Body of pancreas (tissue), 4 donors: ENCODE results near the gene DAPK1. TPM values are rescaled to one million over a fixed set of nuclear protein-coding genes. Genes with fewer than 3 reads are reported as not detected.

Experiments
- ATAC-seq: fragments of 150-250 bp; one replicate; pipeline ENCODE4 v1.9.1; 2016
- DNase-seq, 4 donors: peaks; one replicate each; pipeline ENCODE4 v3.0.0-alpha.2; 2019
- H3K27ac ChIP-seq, 4 donors: fragments of 200-600 bp; sonication (generic); 1 replicate in 3 of 4; 2 replicates in 1 of 4; pipeline versions ENCODE4 v1.5.1 to v1.6.1; 2016 to 2019; ENCODE audit warnings: mild to moderate bottlenecking in 1 of 4, mixed read lengths in 1 of 4, moderate library complexity in 1 of 4
- H3K27me3 ChIP-seq, 2 donors: fragments of 200-600 bp; sonication (generic); one replicate each; pipeline ENCODE4 v1.6.0; 2016; ENCODE audit warnings: mild to moderate bottlenecking in 1 of 2
- H3K36me3 ChIP-seq, 2 donors: fragments of 200-600 bp; sonication (generic); replicated peaks in 1 of 2; 2 replicates each; pipeline ENCODE4 v1.5.1; 2016; ENCODE audit warnings: low read depth in 2 of 2; ENCODE audit not compliant: insufficient read depth in 1 of 2
- H3K4me1 ChIP-seq: fragments of 200-600 bp; sonication (generic); one replicate; pipeline ENCODE4 v1.6.0; 2016
- H3K4me3 ChIP-seq, 2 donors: fragments of 200-600 bp; sonication (generic); 1 replicate in 1 of 2; 2 replicates in 1 of 2; pipeline ENCODE4 v1.5.1; 2016 to 2019
- H3K9me3 ChIP-seq, 3 donors: fragments of 200-600 bp; sonication (generic); 1 replicate in 2 of 3; 2 replicates in 1 of 3; pipeline ENCODE4 v1.5.1; 2016
- CTCF ChIP-seq, 7 experiments: fragments of 450-650 bp in 4 of 7; fragments of 200-600 bp in 3 of 7; sonication (generic) in 3 of 7; IDR thresholded peaks; one replicate each; pipeline ENCODE4 v1.5.1; 2016 to 2019; ENCODE audit warnings: antibody characterized with exemption in 7 of 7
- POLR2A ChIP-seq, 3 donors: fragments of 450-650 bp; IDR thresholded peaks; one replicate each; pipeline ENCODE4 v1.6.1; 2016; ENCODE audit warnings: antibody characterized with exemption in 3 of 3, mild to moderate bottlenecking in 2 of 3
- WGBS, 2 donors: methylation state at CpG; one replicate each; pipeline ENCODE4 v1.1.5; 2017; 5-methylcytosine and 5-hydroxymethylcytosine counted together
- intact Hi-C: fragments of 100-400 bp; cut with DNase I; formaldehyde crosslinking; loops from one replicate; pipeline ENCODE4 v1.15.1; 2023
- total RNA-seq, 2 donors: library from RNA; depleted of rRNA; stranded (reverse); fragments of >200 nt; gene quantifications; one replicate each; pipeline ENCODE4 v1.1.0, GENCODE V29; 2016

The DAPK1 gene
- total RNA-seq, 2 donors from 2014 or later = 79.6 to 152 TPM

- peak in 2 of 4 donors; percentile 29 to 48 for DNase-seq
- TF ChIP-seq POLR2A (IDR thresholded peaks at IDR 0.05) (no peak), CTCF (IDR thresholded peaks at IDR 0.05) (no peak)
- H3K36me3 ChIP-seq = peaks cover 0 to 2% of the 10 kb centered on the region in 2 donors
- intact Hi-C loops = no loop called here
- WGBS, 2 donors = 8 to 13% methylated on average over 5 of the region's 5 CpGs
- ATAC-seq = peak; percentile 34
- no peaks in the 10 kb centered on the region for H3K9me3 ChIP-seq
- no peaks in the 10 kb centered on the region for H3K27me3 ChIP-seq
- peaks cover 85% of the 10 kb centered on the region for H3K4me1 ChIP-seq
- peak overlapping the region; percentile 70 to 88 (median 82) for H3K27ac ChIP-seq
- H3K4me3 ChIP-seq = no peak overlapping the region
Measured at GRCh38 chr9:87569518-87569917, 71.9 kb downstream of the DAPK1 start.

- H3K4me1 ChIP-seq = peaks cover 85% of the 10 kb centered on the region
- H3K36me3 ChIP-seq = peaks cover 0 to 2% of the 10 kb centered on the region in 2 donors
- peak; percentile 91 for ATAC-seq
- H3K27me3 ChIP-seq = no peaks in the 10 kb centered on the region
- H3K27ac ChIP-seq = peak overlapping the region; percentile 70 to 88 (median 82)
- no peak overlapping the region for H3K4me3 ChIP-seq
- TF ChIP-seq POLR2A (IDR thresholded peaks at IDR 0.05) (no peak), CTCF (IDR thresholded peaks at IDR 0.05) (no peak)
- H3K9me3 ChIP-seq = no peaks in the 10 kb centered on the region
- intact Hi-C loops = no loop called here
- DNase-seq = no peak
- 10 to 13% methylated on average over 3 of the region's 3 CpGs for WGBS, 2 donors
Measured at GRCh38 chr9:87570000-87570908, 72.6 kb downstream of the DAPK1 start.

GRCh38 chr9:87572719-87573118 lies 75.1 kb downstream of the DAPK1 start:
- DNase-seq (no peak), ATAC-seq (no peak)
- intact Hi-C loops = no loop called here
- Histone ChIP-seq H3K4me1 (peaks cover 69% of the 10 kb centered on the region), H3K27ac (peak overlapping the region; percentile 62 to 88 (median 82)), H3K27me3 (no peaks in the 10 kb centered on the region), H3K4me3 (no peak overlapping the region), H3K36me3 (peaks cover 0 to 2% of the 10 kb centered on the region in 2 donors), H3K9me3 (no peaks in the 10 kb centered on the region)
- TF ChIP-seq POLR2A (IDR thresholded peaks at IDR 0.05) (no peak), CTCF (IDR thresholded peaks at IDR 0.05) (no peak)
- WGBS, 2 donors = 90% methylated on average over 6 of the region's 6 CpGs

- WGBS, 2 donors = 95% methylated on average over 1 of the region's 1 CpG
- Histone ChIP-seq H3K27ac (peak overlapping the region in 3 of 4 donors; percentile 81 to 88 (median 84)), H3K36me3 (peaks cover 0 to 2% of the 10 kb centered on the region in 2 donors), H3K27me3 (no peaks in the 10 kb centered on the region), H3K4me1 (peaks cover 65% of the 10 kb centered on the region), H3K4me3 (no peak overlapping the region), H3K9me3 (no peaks in the 10 kb centered on the region)
- no peak for TF ChIP-seq CTCF (IDR thresholded peaks at IDR 0.05)
- no peak for TF ChIP-seq POLR2A (IDR thresholded peaks at IDR 0.05)
- no peak for ATAC-seq
- intact Hi-C loops = no loop called here
- DNase-seq = no peak
Measured at GRCh38 chr9:87573841-87574342, 76.2 kb downstream of the DAPK1 start.
